ENCODE results near the gene TSHZ2.

TSHZ2 gene

DNA sequence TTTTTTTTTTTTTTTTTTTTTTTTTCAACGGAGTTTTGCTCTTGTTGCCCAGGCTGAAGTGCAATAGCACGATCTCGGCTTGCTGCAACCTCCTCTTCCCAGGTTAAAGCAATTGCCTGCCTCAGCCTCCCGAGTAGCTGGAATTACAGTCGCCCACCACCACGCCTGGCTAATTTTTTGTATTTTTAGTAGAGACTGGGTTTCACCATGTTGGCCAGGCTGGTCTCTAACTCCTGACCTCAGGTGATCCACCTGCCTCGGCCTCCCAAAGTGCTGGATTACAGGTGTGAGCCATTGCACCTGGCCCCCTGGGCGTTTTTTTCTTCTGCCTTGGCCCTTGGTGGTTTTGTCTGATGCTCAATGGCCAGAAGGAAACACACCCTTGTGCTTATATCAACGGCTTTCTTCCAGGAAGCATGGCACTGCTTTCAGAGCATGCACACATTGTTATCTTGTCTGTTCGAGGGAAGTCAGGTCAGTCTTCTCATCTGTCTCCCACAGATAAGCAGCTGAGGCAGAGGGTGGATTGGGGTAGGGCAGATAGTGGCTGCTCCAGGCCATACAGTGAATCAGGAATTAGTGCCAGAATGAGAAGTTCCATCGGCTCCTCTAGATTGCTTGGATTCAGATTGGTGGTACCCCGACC, 203.1 kb downstream of the TSHZ2 start:
- TF ChIP-seq CTCF (IDR thresholded peaks at IDR 0.05; ENCODE audit: insufficient read depth, missing control alignments), result no peak
- DNase-seq (ENCODE audit: insufficient read length, low spot score), result no peak
- FAIRE-seq, result no peak

GRCh38 chr20:53176134-53176533, 204.0 kb downstream of the TSHZ2 start:
- no peak for DNase-seq (ENCODE audit: insufficient read length, low spot score)
- TF ChIP-seq CTCF (IDR thresholded peaks at IDR 0.05; ENCODE audit: insufficient read depth, missing control alignments), result no peak
- FAIRE-seq, result no peak

- DNase-seq (ENCODE audit: insufficient read length, low spot score) (no peak), FAIRE-seq (no peak)
- TF ChIP-seq CTCF (IDR thresholded peaks at IDR 0.05; ENCODE audit: insufficient read depth, missing control alignments), result no peak
Measured at GRCh38 chr20:53177687-53178086, 205.5 kb downstream of the TSHZ2 start.

DNA sequence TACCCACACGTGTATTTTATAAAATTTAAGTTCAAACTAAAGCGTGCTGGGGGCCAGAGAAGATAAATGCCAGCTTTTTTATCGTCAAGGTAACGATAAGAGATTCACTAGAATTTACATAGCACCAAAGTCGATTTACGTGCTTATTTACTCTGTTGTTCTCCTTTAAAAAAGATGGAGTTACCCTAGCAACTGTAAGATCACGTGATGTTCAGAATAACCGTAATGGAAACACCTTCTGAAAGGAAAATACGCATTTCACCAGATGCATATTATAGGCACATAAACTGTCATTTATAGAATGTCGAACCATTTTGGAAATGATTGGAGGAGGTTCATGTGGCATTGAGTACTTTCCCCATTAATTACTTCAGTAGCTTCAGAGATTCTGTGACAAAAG, 207.6 kb downstream of the TSHZ2 start:
- FAIRE-seq (no peak), DNase-seq (ENCODE audit: insufficient read length, low spot score) (no peak)
- no peak for TF ChIP-seq CTCF (IDR thresholded peaks at IDR 0.05; ENCODE audit: insufficient read depth, missing control alignments)

DNA sequence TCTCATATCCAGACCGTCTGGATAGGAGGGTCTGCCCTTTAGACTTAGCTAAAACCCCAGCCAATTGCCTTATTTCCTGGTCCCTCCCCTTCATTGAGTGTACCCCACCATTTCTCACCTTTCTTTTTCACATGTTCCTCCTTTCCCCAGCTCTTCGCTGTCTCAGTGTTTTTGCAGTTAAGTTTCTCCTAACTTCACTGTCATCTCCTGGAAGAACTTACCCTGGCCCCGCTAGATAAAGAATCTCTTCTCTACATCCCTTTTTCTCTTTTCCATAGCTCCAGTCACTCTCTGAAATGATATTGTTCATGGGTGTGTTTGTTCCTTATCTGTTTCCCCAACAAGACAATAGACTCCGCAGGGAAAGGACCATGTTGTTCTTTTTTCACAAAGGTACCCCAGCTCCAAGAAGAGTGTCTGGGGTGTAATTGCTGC, 208.8 kb downstream of the TSHZ2 start:
- FAIRE-seq, result no peak
- no peak for DNase-seq (ENCODE audit: insufficient read length, low spot score)
- no peak for TF ChIP-seq CTCF (IDR thresholded peaks at IDR 0.05; ENCODE audit: insufficient read depth, missing control alignments)

DNA sequence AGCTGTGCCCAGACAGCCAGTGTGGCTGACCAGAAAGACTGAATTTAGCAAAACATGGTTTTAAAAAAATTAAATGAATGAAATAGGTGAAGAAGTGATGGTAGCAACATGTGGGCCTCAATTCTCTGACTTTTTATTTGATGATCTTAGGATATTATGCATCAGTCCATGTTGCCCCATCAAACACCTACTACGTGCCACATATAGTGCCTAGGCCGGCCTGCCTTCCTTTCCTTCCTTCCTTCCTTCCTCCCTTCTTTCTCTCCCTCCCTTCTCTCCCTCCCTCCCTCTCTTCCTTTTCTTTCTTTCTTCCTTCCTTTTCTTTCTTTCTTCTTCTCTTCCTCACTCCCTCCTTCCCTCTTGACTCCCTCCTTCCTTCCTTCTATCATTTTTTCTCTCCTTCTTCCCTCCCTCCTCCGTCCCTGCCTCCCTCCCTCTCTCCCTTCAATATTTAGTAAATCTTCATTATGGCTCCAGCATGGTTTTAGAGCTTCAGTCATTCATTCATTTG, 209.8 kb downstream of the TSHZ2 start:
- no peak for FAIRE-seq
- TF ChIP-seq CTCF (IDR thresholded peaks at IDR 0.05; ENCODE audit: insufficient read depth, missing control alignments), result no peak

DNA sequence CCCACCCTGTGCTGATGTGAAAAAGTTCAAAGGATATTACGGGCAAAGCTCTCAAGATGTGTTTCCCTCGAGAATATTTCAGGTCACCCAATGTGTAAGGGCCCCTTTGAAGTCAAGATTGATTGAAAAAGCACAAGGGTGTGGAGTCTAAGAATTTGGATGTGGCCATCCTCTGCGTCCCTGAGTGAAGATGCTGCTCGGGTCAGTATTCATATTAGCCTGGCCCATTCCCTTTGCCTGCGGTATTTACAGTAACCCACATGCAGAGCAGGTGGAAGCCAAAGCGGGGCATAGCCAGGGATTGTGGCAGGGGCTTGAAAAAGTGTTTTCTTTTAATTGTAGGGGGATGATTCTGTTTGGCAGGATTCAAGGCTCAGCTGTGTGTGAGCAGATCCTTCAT, 211.0 kb downstream of the TSHZ2 start:
- DNase-seq (ENCODE audit: insufficient read length, low spot score) (no peak), FAIRE-seq (no peak)
- TF ChIP-seq CTCF (IDR thresholded peaks at IDR 0.05; ENCODE audit: insufficient read depth, missing control alignments), result no peak

More for the DNA sequence above, 209.8 kb downstream of the TSHZ2 start:
- no peak for DNase-seq (ENCODE audit: insufficient read length, low spot score)
